Fibroblast of lung (primary cell): Measurements from ENCODE around the gene MISFA.

Experiments used
- CTCF ChIP-seq, 2 donors: IDR thresholded peaks in 1 of 2; conservative IDR thresholded peaks in 1 of 2; 1 replicate in 1 of 2; 2 replicates in 1 of 2; pipeline ENCODE4 v1.5.1; 2011 to 2012; ENCODE audit warnings: low read length in 2 of 2, control low read depth in 1 of 2, inconsistent platforms in 1 of 2, low read depth in 1 of 2, mild to moderate bottlenecking in 1 of 2
- EZH2 ChIP-seq: IDR thresholded peaks from 2 replicates; pipeline ENCODE4 v1.5.1; 2012; ENCODE audit warnings: low read length, control low read depth, mild to moderate bottlenecking; ENCODE audit errors: missing control alignments

- TF ChIP-seq CTCF (conservative IDR thresholded peaks at IDR 0.05 in 1 of 2, IDR thresholded peaks at IDR 0.05 in 1 of 2; ENCODE audit: low read depth in 1 of 2, low read length in 2 of 2) (no peak), EZH2 (no peak)
Observed at GRCh38 chr11:18617688-18618341, 18.2 kb downstream of the MISFA start.
